ENCODE results near the gene IER2.

GRCh38 chr19:13138171-13138915 lies 11.9 kb upstream of the IER2 start:
- no peak for TF ChIP-seq ZBTB33 (IDR thresholded peaks at IDR 0.05; ENCODE audit: extremely low read depth, insufficient replicate concordance, low read length)
- no peak for TF ChIP-seq EZH2phosphoT487 (IDR thresholded peaks at IDR 0.05; ENCODE audit: borderline replicate concordance)
- no peak for TF ChIP-seq CTCF (IDR thresholded peaks at IDR 0.05 in 2 of 3, conservative IDR thresholded peaks at IDR 0.05 in 1 of 3; ENCODE audit: borderline replicate concordance in 1 of 3, insufficient read depth in 1 of 3, low read depth in 2 of 3, low read length in 2 of 3)
- TF ChIP-seq SP1 (IDR thresholded peaks at IDR 0.05; ENCODE audit: low read depth): no peak
- no peak for TF ChIP-seq POLR2AphosphoS5 (IDR thresholded peaks at IDR 0.05; ENCODE audit: low read depth, low read length)
- no peak for TF ChIP-seq POLR2A (IDR thresholded peaks at IDR 0.05; ENCODE audit: borderline replicate concordance, extremely low read depth, insufficient read depth, insufficient read length)
- TF ChIP-seq REST (IDR thresholded peaks at IDR 0.05; ENCODE audit: low read depth): no peak
- TF ChIP-seq SIN3A (IDR thresholded peaks at IDR 0.05; ENCODE audit: low read depth): no peak
- TF ChIP-seq RAD21 (IDR thresholded peaks at IDR 0.05; ENCODE audit: low read depth): no peak
- no peak for TF ChIP-seq EZH2 (IDR thresholded peaks at IDR 0.05)

Measured in HCT116 (cell line).